HG02759 (cell line): ENCODE measurements around the gene HMG20A.

Source experiments
- ATAC-seq: cut with Tn5 transposase; IDR thresholded peaks from one replicate; pipeline ENCODE4 v1.9.1; 2021; ENCODE audit warnings: mild to moderate bottlenecking, moderate library complexity; ENCODE audit not compliant: unreplicated experiment

Gene HMG20A

GRCh38 chr15:77420610-77421369 is at the start of gene HMG20A:
Gene HMG20A, plus strand, starts transcription at chr15:77420888. Its CDS starts 37,520 bp downstream, at chr15:77458408.
- peak; percentile 42 for ATAC-seq

- ATAC-seq, result no peak
These were observed 48.7 kb upstream of the HMG20A start for GRCh38 chr15:77371850-77372563.

GRCh38 chr15:77373441-77373840 is 47.2 kb upstream of the HMG20A start:
- no peak for ATAC-seq

GRCh38 chr15:77375133-77375532 is 45.6 kb upstream of the HMG20A start:
- no peak for ATAC-seq

- no peak for ATAC-seq
These were observed 43.9 kb upstream of the HMG20A start for GRCh38 chr15:77376770-77377169.

GRCh38 chr15:77380033-77380432 is 40.7 kb upstream of the HMG20A start:
- no peak for ATAC-seq

- ATAC-seq, result no peak
These were observed 36.6 kb upstream of the HMG20A start for GRCh38 chr15:77384086-77384485.

- ATAC-seq, result no peak
These were observed 35.9 kb upstream of the HMG20A start for GRCh38 chr15:77384589-77385359.

- ATAC-seq, result no peak
These were observed 34.1 kb upstream of the HMG20A start for GRCh38 chr15:77386626-77387025.

GRCh38 chr15:77387365-77388105 is 33.2 kb upstream of the HMG20A start:
- no peak for ATAC-seq

- no peak for ATAC-seq
These were observed 29.2 kb upstream of the HMG20A start for GRCh38 chr15:77391372-77391951.

- ATAC-seq, result no peak
These were observed 27.8 kb upstream of the HMG20A start for GRCh38 chr15:77392762-77393470.

- no peak for ATAC-seq
These were observed 27.2 kb upstream of the HMG20A start for GRCh38 chr15:77393471-77393840.

GRCh38 chr15:77395013-77395774 is 25.5 kb upstream of the HMG20A start:
- no peak for ATAC-seq

GRCh38 chr15:77396692-77397091 is 24.0 kb upstream of the HMG20A start:
- ATAC-seq, result no peak

GRCh38 chr15:77398927-77399326 is 21.8 kb upstream of the HMG20A start:
- no peak for ATAC-seq

- no peak for ATAC-seq
These were observed 20.4 kb upstream of the HMG20A start for GRCh38 chr15:77400258-77400657.

- no peak for ATAC-seq
These were observed 17.8 kb upstream of the HMG20A start for GRCh38 chr15:77402740-77403379.
